H1 (cell line): ENCODE measurements around the gene CPNE5. TPM values are rescaled to one million over a fixed set of nuclear protein-coding genes. Genes with fewer than 3 reads are reported as not detected.

Source experiments
- CEBPB ChIP-seq: IDR thresholded peaks from 2 replicates; pipeline ENCODE4 v1.6.1; 2012; ENCODE audit warnings: low read depth, low read length
- CHD7 ChIP-seq: fragments of 300-600 bp; sonication (generic); IDR thresholded peaks from 2 replicates; pipeline ENCODE4 v1.7.1; 2012; ENCODE audit warnings: low read length, moderate library complexity, mild to moderate bottlenecking, inconsistent platforms; ENCODE audit not compliant: insufficient replicate concordance
- E2F6 ChIP-seq: IDR thresholded peaks from 2 replicates; pipeline ENCODE4 v1.6.1; 2012; ENCODE audit warnings: inconsistent platforms
- KDM5A ChIP-seq: fragments of 200-600 bp; IDR thresholded peaks from 2 replicates; pipeline ENCODE4 v1.7.1; 2012; ENCODE audit warnings: mild to moderate bottlenecking, low read length, inconsistent platforms, mixed read lengths
- SAP30 ChIP-seq: fragments of 300-600 bp; sonication (generic); IDR thresholded peaks from 2 replicates; pipeline ENCODE4 v1.7.1; 2012; ENCODE audit warnings: low read length, moderate library complexity, mild to moderate bottlenecking, inconsistent platforms; ENCODE audit not compliant: insufficient read depth, insufficient replicate concordance
- polyA plus RNA-seq, 7 experiments: library from polyadenylated mRNA; depleted of rRNA in 3 of 7; stranded (reverse) in 5 of 7; unstranded in 2 of 7; fragments of >200 nt in 5 of 7; fragments of 200-250 nt in 2 of 7; gene quantifications; 1 replicate in 5 of 7; 2 replicates in 1 of 7; 4 replicates in 1 of 7; pipeline versions ENCODE4 v1.2.1 to v1.2.3, GENCODE V29; 2011 to 2013; ENCODE audit warnings: missing spikeins in 2 of 7, mixed read lengths in 2 of 7
- total RNA-seq: library from RNA; stranded (reverse); fragmentation: NEBNext Ultra II Directional; extraction: Animal tissue kit (Norgen Biotek cat#: 25700); gene quantifications from 2 replicates; pipeline ENCODE4 v1.2.1, GENCODE V29; 2021

CPNE5 gene
- total and polyA plus RNA-seq, 2 of the 8 experiments (the other 6 are each of a cell fraction or from before 2014, with no cell fraction given), result 0.88 to 1.8 TPM

GRCh38 chr6:36814249-36814648 is 25.0 kb downstream of the CPNE5 start (continued):
- no peak for TF ChIP-seq CHD7
- TF ChIP-seq E2F6, result no peak
- no peak for TF ChIP-seq KDM5A
- TF ChIP-seq SAP30, result no peak
- TF ChIP-seq CEBPB, result no peak
- TF ChIP-seq, all 59 proteins: peak for 0
